ENCODE measurements around the gene ASCL5. TPM values are rescaled to one million over a fixed set of nuclear protein-coding genes. Genes with fewer than 3 reads are reported as not detected.
A peak's percentile ranks its signal among the peaks of the same experiment; 100 is the strongest.

ASCL5 gene
- polyA plus RNA-seq, 3 donors, result not detected

GRCh38 chr1:201112173-201112731 is 14.7 kb downstream of the ASCL5 start, which contains the start of gene CACNA1S:
CACNA1S (minus strand) TSS chr1:201112426; CDS start chr1:201112339, 87 bp downstream.
- no peaks in the 10 kb centered on the region for H4K20me1 ChIP-seq (ENCODE audit: insufficient read depth, low read length)
- no peaks in the 10 kb centered on the region for H3K36me3 ChIP-seq (replicated peaks in 1 of 2; ENCODE audit: control insufficient read depth in 1 of 2, insufficient read depth in 2 of 2, low read length in 2 of 2)
- no peak for DNase-seq
- no peaks in the 10 kb centered on the region for H3K79me2 ChIP-seq (ENCODE audit: insufficient read depth, low read length)
- no peak within 1 kb of the TSS for H3K27ac ChIP-seq (ENCODE audit: low read depth in 1 of 2, low read length in 2 of 2)
- no peak within 1 kb of the TSS for H3K4me3 ChIP-seq (replicated peaks in 1 of 3; ENCODE audit: low read depth in 2 of 3, low read length in 3 of 3)
- TF ChIP-seq, protein P1, sequence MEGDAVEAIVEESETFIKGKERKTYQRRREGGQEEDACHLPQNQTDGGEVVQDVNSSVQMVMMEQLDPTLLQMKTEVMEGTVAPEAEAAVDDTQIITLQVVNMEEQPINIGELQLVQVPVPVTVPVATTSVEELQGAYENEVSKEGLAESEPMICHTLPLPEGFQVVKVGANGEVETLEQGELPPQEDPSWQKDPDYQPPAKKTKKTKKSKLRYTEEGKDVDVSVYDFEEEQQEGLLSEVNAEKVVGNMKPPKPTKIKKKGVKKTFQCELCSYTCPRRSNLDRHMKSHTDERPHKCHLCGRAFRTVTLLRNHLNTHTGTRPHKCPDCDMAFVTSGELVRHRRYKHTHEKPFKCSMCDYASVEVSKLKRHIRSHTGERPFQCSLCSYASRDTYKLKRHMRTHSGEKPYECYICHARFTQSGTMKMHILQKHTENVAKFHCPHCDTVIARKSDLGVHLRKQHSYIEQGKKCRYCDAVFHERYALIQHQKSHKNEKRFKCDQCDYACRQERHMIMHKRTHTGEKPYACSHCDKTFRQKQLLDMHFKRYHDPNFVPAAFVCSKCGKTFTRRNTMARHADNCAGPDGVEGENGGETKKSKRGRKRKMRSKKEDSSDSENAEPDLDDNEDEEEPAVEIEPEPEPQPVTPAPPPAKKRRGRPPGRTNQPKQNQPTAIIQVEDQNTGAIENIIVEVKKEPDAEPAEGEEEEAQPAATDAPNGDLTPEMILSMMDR (IDR thresholded peaks at IDR 0.05), result no peak
- peaks cover 0 to 5% (median 0%) of the 10 kb centered on the region in 7 donors for H3K9me3 Mint-ChIP-seq
- WGBS (ENCODE audit: insufficient coverage), result 100% methylated on average over 1 of the region's 9 CpGs
- no peak within 1 kb of the TSS for H3K27ac Mint-ChIP-seq
- H3K27me3 Mint-ChIP-seq (ENCODE audit: low read depth in 3 of 3), result peaks cover 32 to 44% (median 40%) of the 10 kb centered on the region in 3 donors
- no peak within 1 kb of the TSS for H2AFZ ChIP-seq (ENCODE audit: insufficient read depth, low read depth, low read length, poor library complexity, severe bottlenecking)
- H3K4me1 ChIP-seq (ENCODE audit: control insufficient read depth in 1 of 2, insufficient read depth in 2 of 2, low read length in 2 of 2), result peaks cover 6 to 14% of the 10 kb centered on the region in 2 donors
- H3K4me2 ChIP-seq (replicated peaks; ENCODE audit: extremely low read depth, low read length, poor library complexity, severe bottlenecking), result no peak within 1 kb of the TSS
- H3K27me3 ChIP-seq (ENCODE audit: control insufficient read depth in 2 of 2, insufficient read depth in 2 of 2, low read length in 2 of 2), result peaks cover 5 to 36% of the 10 kb centered on the region in 2 donors
- H3K36me3 Mint-ChIP-seq, result no peaks in the 10 kb centered on the region
- H3K9me3 ChIP-seq (replicated peaks in 1 of 2; ENCODE audit: control insufficient read depth in 1 of 2, insufficient read depth in 1 of 2, low read length in 2 of 2), result no peaks in the 10 kb centered on the region
- H3K4me3 Mint-ChIP-seq, result peak within 1 kb of the TSS in 1 of 2 donors; percentile 63
- H3K4me1 Mint-ChIP-seq, result peaks cover 8% of the 10 kb centered on the region
- intact Hi-C loops (cut with micrococcal nuclease), result loop anchor here in 1 of 2 donors (10.0 kb wide), 1 partner anchor 137 kb away; no protein-coding TSS in a partner anchor
- H3K9ac ChIP-seq (ENCODE audit: insufficient read depth, low read length, poor library complexity, severe bottlenecking), result no peak within 1 kb of the TSS

- no peaks in the 10 kb centered on the region for H3K36me3 Mint-ChIP-seq
- H3K27ac Mint-ChIP-seq, result no peak overlapping the region
- intact Hi-C loops (cut with micrococcal nuclease), result loop anchor here in 1 of 2 donors (10.0 kb wide), 1 partner anchor 137 kb away; no protein-coding TSS in a partner anchor
- 83% methylated on average over 1 of the region's 3 CpGs for WGBS (ENCODE audit: insufficient coverage)
- no peak overlapping the region for H3K4me2 ChIP-seq (replicated peaks; ENCODE audit: extremely low read depth, low read length, poor library complexity, severe bottlenecking)
- peaks cover 6 to 14% of the 10 kb centered on the region in 2 donors for H3K4me1 ChIP-seq (ENCODE audit: control insufficient read depth in 1 of 2, insufficient read depth in 2 of 2, low read length in 2 of 2)
- no peak overlapping the region for H2AFZ ChIP-seq (ENCODE audit: insufficient read depth, low read depth, low read length, poor library complexity, severe bottlenecking)
- H3K9me3 ChIP-seq (replicated peaks in 1 of 2; ENCODE audit: control insufficient read depth in 1 of 2, insufficient read depth in 1 of 2, low read length in 2 of 2), result no peaks in the 10 kb centered on the region
- no peaks in the 10 kb centered on the region for H4K20me1 ChIP-seq (ENCODE audit: insufficient read depth, low read length)
- peaks cover 32 to 41% (median 35%) of the 10 kb centered on the region in 3 donors for H3K27me3 Mint-ChIP-seq (ENCODE audit: low read depth in 3 of 3)
- no peak for DNase-seq
- H3K27ac ChIP-seq (ENCODE audit: low read depth in 1 of 2, low read length in 2 of 2), result no peak overlapping the region
- TF ChIP-seq, protein P1 (IDR thresholded peaks at IDR 0.05), result no peak
- peaks cover 5 to 36% of the 10 kb centered on the region in 2 donors for H3K27me3 ChIP-seq (ENCODE audit: control insufficient read depth in 2 of 2, insufficient read depth in 2 of 2, low read length in 2 of 2)
- no peaks in the 10 kb centered on the region for H3K79me2 ChIP-seq (ENCODE audit: insufficient read depth, low read length)
- H3K4me1 Mint-ChIP-seq, result peaks cover 8% of the 10 kb centered on the region
- H3K4me3 Mint-ChIP-seq, result no peak overlapping the region
- H3K9me3 Mint-ChIP-seq, result peaks cover 0 to 5% (median 0%) of the 10 kb centered on the region in 7 donors
- no peak overlapping the region for H3K9ac ChIP-seq (ENCODE audit: insufficient read depth, low read length, poor library complexity, severe bottlenecking)
- H3K36me3 ChIP-seq (replicated peaks in 1 of 2; ENCODE audit: control insufficient read depth in 1 of 2, insufficient read depth in 2 of 2, low read length in 2 of 2), result no peaks in the 10 kb centered on the region
- H3K4me3 ChIP-seq (replicated peaks in 1 of 3; ENCODE audit: low read depth in 2 of 3, low read length in 3 of 3), result no peak overlapping the region
Measured at GRCh38 chr1:201111672-201112071, 15.3 kb downstream of the ASCL5 start.

All from CD14-positive monocyte (primary cell).